GM23248 (cell line): ENCODE data around the gene ANKRD29.

Experiments used
- EZH2 ChIP-seq: fragments of 200-600 bp; sonication (generic); IDR thresholded peaks from 2 replicates; pipeline ENCODE4 v1.6.1; 2018; ENCODE audit warnings: antibody characterized with exemption, mild to moderate bottlenecking; ENCODE audit not compliant: insufficient read depth, poor library complexity, severe bottlenecking
- EZH2phosphoT487 ChIP-seq: fragments of 200-600 bp; sonication (generic); IDR thresholded peaks from 2 replicates; pipeline ENCODE4 v1.6.1; 2018; ENCODE audit warnings: antibody characterized with exemption, moderate library complexity, mild to moderate bottlenecking, low read depth; ENCODE audit not compliant: insufficient read depth

DNA sequence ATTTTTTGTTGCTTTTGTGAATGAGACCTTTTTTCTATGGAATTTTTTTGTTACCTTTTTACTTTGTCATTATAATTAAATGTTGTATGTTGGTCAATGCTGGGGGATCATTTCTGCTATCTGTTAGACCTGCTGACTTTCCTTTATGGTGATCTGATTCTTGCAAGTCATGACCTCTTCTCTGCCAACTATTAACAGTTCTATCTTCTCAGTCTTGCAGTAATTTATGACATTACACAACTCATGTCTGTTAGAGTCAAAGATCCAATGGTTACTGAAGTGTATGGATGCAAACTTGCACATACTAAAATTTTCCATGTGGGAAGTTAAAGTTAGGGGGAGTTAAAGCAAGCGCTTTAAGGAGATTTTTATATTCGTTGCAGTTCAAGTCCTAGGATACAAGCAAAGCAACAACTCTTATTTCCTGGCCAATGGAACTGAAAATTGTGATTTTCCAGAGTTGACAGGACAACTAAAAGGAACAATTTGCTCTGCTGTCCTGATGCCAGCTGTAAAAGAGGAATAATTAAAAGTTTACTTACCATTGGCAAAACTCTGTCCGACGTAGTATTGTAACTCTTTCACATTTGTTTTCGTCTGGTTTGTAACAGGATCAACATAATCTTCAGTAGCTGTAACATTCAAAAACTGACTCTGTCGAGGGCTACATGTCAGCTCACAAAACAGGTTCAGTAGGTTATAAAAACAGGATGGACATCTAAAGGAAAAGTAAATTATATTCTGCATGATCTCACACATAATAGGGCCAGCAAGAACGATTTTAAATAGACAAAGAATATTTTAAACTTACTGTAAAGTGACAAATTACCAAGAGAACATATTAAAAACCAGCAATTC is 94.2 kb downstream of the ANKRD29 start:
- TF ChIP-seq EZH2, result no peak
- no peak for TF ChIP-seq EZH2phosphoT487
